Ovary (tissue), 3 donors: Measurements from ENCODE around the gene HSDL1.

Source experiments
- CTCF ChIP-seq, 3 donors: fragments of 450-650 bp in 2 of 3; fragments of 200-600 bp in 1 of 3; IDR thresholded peaks; one replicate each; pipeline versions ENCODE4 v1.5.1 to v1.8.0; 2016 to 2022; ENCODE audit warnings: antibody characterized with exemption in 3 of 3, mild to moderate bottlenecking in 1 of 3
- POLR2A ChIP-seq: fragments of 450-650 bp; IDR thresholded peaks from one replicate; pipeline ENCODE4 v1.6.1; 2017; ENCODE audit warnings: antibody characterized with exemption, mild to moderate bottlenecking, moderate library complexity
- donor health status: DM: no; HTN: no; CAD: no.

- TF ChIP-seq CTCF (IDR thresholded peaks at IDR 0.05), result no peak
- no peak for TF ChIP-seq POLR2A
These were observed 20.5 kb downstream of the HSDL1 start for GRCh38 chr16:84124257-84125073.
